Measurements from ENCODE around the gene CXCR3.
"Not testable (repeated sequence)": the region's sequence is repeated elsewhere in the genome, so short reads cannot be mapped to it uniquely, and the experiment has no call there.

The CXCR3 gene

GRCh38 chrX:71577682-71578081, 40.6 kb downstream of the CXCR3 start:
- no peak overlapping the region for H3K4me3 ChIP-seq (ENCODE audit: low read length)
- no peak for TF ChIP-seq ZNF274 (IDR thresholded peaks at IDR 0.05; ENCODE audit: low read depth, low read length)

DNA sequence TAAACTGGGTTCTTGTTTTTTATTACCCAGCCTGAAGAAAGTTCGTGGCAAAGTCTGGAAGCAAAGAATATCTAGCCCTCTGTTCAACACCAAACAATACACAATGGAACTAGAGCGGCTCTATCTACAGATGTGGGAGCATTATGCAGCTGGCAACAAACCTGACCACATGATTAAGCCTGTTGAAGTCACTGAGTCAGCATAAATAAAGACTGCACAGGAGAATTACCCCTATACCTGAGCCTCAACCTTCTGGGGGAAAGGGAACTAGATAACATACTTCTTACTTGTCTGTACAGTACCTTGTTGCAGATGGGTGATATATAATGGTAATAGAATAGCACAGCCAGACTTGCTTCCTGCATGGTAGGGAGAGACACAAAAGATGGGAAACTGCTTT, 44.7 kb downstream of the CXCR3 start:
- no peak for TF ChIP-seq ZNF274 (IDR thresholded peaks at IDR 0.05; ENCODE audit: low read depth, low read length)

GRCh38 chrX:71571390-71571789, 46.9 kb downstream of the CXCR3 start:
- H3K4me3 ChIP-seq (ENCODE audit: low read length), result not testable (repeated sequence)

More for the DNA sequence above, 44.7 kb downstream of the CXCR3 start:
- no peak overlapping the region for H3K4me3 ChIP-seq (ENCODE audit: low read length)

Measured in GM08714 (cell line).